Measurements from ENCODE around the gene BCR. TPM values are rescaled to one million over a fixed set of nuclear protein-coding genes. Genes with fewer than 3 reads are reported as not detected.
A peak's percentile ranks its signal among the peaks of the same experiment; 100 is the strongest.

BCR gene
- total RNA-seq, 1 experiment from 2014 or later, result 77.0 TPM

DNA sequence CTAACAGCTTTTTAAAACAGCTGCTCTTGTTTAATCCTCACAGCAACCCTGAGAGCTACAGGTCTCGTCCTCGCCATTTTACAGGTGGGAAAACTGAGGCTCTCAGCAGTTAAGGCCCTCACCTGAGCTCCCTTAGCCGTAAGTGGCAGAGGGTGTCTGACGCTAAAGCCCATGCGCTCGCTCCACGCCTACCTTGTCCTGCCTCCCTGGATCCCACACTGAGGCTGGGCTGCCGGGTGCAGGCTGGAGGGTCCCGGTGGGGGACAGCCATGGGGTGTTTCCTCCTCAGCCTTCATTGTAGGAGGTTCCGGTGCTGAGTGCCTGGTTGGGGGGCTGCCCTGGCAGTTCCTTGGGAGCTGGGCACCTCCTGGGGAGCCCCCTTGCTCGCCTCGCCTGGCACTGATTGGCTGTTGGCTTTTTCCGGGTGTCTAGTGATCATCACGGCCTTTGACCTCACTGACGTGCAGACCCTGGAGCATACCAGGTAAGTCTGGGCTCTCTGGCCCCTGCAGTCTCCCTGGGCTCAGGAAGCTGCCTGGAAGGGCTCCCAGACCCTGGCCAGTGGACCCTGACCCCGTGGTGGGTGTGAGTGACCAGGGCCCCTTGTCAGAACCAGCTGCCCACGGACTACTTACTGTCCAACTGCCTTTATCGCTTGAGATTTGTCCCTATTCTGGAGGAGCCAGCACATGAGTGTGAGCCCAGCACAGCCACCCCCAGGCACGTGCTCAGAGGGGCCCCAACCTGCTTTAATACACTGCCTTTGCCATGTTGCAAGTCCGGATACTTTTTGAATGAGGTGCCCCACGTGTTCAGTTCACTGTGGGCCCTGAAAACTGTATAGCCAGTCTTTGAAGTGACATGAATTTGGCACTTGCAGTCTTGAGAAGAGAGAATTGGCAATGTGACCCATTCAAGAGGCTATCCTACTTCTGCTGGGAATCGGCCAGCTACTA is 22.5 kb upstream of the BCR start:
- TF ChIP-seq, protein P1, sequence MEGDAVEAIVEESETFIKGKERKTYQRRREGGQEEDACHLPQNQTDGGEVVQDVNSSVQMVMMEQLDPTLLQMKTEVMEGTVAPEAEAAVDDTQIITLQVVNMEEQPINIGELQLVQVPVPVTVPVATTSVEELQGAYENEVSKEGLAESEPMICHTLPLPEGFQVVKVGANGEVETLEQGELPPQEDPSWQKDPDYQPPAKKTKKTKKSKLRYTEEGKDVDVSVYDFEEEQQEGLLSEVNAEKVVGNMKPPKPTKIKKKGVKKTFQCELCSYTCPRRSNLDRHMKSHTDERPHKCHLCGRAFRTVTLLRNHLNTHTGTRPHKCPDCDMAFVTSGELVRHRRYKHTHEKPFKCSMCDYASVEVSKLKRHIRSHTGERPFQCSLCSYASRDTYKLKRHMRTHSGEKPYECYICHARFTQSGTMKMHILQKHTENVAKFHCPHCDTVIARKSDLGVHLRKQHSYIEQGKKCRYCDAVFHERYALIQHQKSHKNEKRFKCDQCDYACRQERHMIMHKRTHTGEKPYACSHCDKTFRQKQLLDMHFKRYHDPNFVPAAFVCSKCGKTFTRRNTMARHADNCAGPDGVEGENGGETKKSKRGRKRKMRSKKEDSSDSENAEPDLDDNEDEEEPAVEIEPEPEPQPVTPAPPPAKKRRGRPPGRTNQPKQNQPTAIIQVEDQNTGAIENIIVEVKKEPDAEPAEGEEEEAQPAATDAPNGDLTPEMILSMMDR (conservative IDR thresholded peaks at IDR 0.05), result no peak
- WGBS (ENCODE audit: extremely low coverage, insufficient read length, low lambda C conversion rate), result no CpG with 5 or more reads among the region's 22 CpGs
- no peaks in the 10 kb centered on the region; a peak in 1 of 7 replicates for H3K36me3 Mint-ChIP-seq (ENCODE audit: insufficient read depth in 1 of 3, low read depth in 3 of 3)
- H3K27me3 ChIP-seq (ENCODE audit: insufficient read depth, low read length), result no peaks in the 10 kb centered on the region
- peak overlapping the region; percentile 49 for H3K18ac ChIP-seq (ENCODE audit: insufficient read length, low read depth, low read length)
- H3K27ac Mint-ChIP-seq, result peak overlapping the region in 1 of 3 experiments; percentile 70; a peak in 2 of 7 replicates
- H3K79me2 ChIP-seq (ENCODE audit: insufficient read depth, low read length), result no peaks in the 10 kb centered on the region
- no peak overlapping the region for H4K91ac ChIP-seq (ENCODE audit: insufficient read length, low read depth, low read length)
- H3K4me1 Mint-ChIP-seq, result peaks cover 18 to 34% of the 10 kb centered on the region in 2 experiments
- no peak for DNase-seq
- H2BK15ac ChIP-seq (ENCODE audit: low read depth, low read length), result no peak overlapping the region
- H4K8ac ChIP-seq (replicated peaks; ENCODE audit: insufficient read length, low read depth, low read length), result no peak overlapping the region
- H3K79me1 ChIP-seq (ENCODE audit: insufficient read depth, low read depth, low read length, poor library complexity, severe bottlenecking), result no peaks in the 10 kb centered on the region
- no peak overlapping the region for H3K4me3 Mint-ChIP-seq
- H2AFZ ChIP-seq (ENCODE audit: low read length), result no peak overlapping the region
- H3K27ac ChIP-seq (ENCODE audit: insufficient read length, low read depth, low read length), result no peak overlapping the region
- no peak overlapping the region for H2AK5ac ChIP-seq (ENCODE audit: insufficient read length, low read length)
- H3K9ac ChIP-seq (ENCODE audit: extremely low read depth, insufficient read length, low read length), result no peak overlapping the region
- H2BK120ac ChIP-seq (ENCODE audit: low read depth, low read length, poor library complexity, severe bottlenecking), result no peak overlapping the region
- no peaks in the 10 kb centered on the region for H3K23me2 ChIP-seq (ENCODE audit: insufficient read length, low read depth, low read length, poor library complexity, severe bottlenecking)
- H3K9me3 Mint-ChIP-seq, result no peaks in the 10 kb centered on the region
- no peak overlapping the region for H2BK20ac ChIP-seq (ENCODE audit: low read depth, low read length, poor library complexity, severe bottlenecking)
- H3K23ac ChIP-seq (ENCODE audit: insufficient read length, low read depth, low read length), result no peak overlapping the region
- H3K4ac ChIP-seq (ENCODE audit: low read depth, low read length), result no peak overlapping the region
- no peaks in the 10 kb centered on the region for H3K9me3 ChIP-seq (ENCODE audit: control insufficient read depth, low read depth, low read length)
- no peak overlapping the region for H4K5ac ChIP-seq (ENCODE audit: insufficient read length, low read depth, low read length)
- H4K20me1 ChIP-seq (ENCODE audit: control insufficient read depth, insufficient read depth, insufficient read length), result no peaks in the 10 kb centered on the region
- H3T11ph ChIP-seq (ENCODE audit: low read length), result no peak overlapping the region
- no peak overlapping the region for H2BK5ac ChIP-seq (ENCODE audit: insufficient read length, low read length)
- peaks cover 10% of the 10 kb centered on the region for H3K27me3 Mint-ChIP-seq (ENCODE audit: low read depth)
- peak overlapping the region; percentile 25; the same call in 1 of the 2 replicates for H3K14ac ChIP-seq (ENCODE audit: insufficient read depth, low read length)
- H3K4me2 ChIP-seq (ENCODE audit: insufficient read depth, insufficient read length, low read length), result no peak overlapping the region
- no peak overlapping the region for H3K56ac ChIP-seq (ENCODE audit: insufficient read length, low read depth, low read length)
- H2BK12ac ChIP-seq (ENCODE audit: insufficient read length, low read depth, low read length), result peak overlapping the region; percentile 67
- H3K4me1 ChIP-seq (ENCODE audit: insufficient read depth, low read length), result no peaks in the 10 kb centered on the region
